Esophagus (tissue), 2 donors: ENCODE measurements around the gene SKIC8. TPM values are rescaled to one million over a fixed set of nuclear protein-coding genes. Genes with fewer than 3 reads are reported as not detected.

ENCODE experiments used
- H3K27ac ChIP-seq, 2 donors: one replicate each; pipeline ENCODE4 v1.5.1; 2013; ENCODE audit warnings: low read depth in 2 of 2, mild to moderate bottlenecking in 2 of 2, inconsistent platforms in 1 of 2, low read length in 1 of 2, moderate library complexity in 1 of 2
- H3K27me3 ChIP-seq, 2 donors: one replicate each; pipeline ENCODE4 v1.6.1; 2013; ENCODE audit warnings: low read length in 2 of 2, control low read depth in 1 of 2, mild to moderate bottlenecking in 1 of 2; ENCODE audit not compliant: insufficient read depth in 2 of 2, control insufficient read depth in 1 of 2
- H3K36me3 ChIP-seq, 2 donors: one replicate each; pipeline ENCODE4 v1.6.1; 2013; ENCODE audit warnings: low read length in 1 of 2; ENCODE audit not compliant: control insufficient read depth in 2 of 2, insufficient read depth in 2 of 2
- H3K4me1 ChIP-seq, 2 donors: one replicate each; pipeline ENCODE4 v1.6.1; 2013; ENCODE audit warnings: low read length in 1 of 2; ENCODE audit not compliant: control insufficient read depth in 2 of 2, insufficient read depth in 2 of 2
- H3K4me3 ChIP-seq, 2 donors: one replicate each; pipeline ENCODE4 v1.5.1; 2013; ENCODE audit warnings: low read length in 2 of 2, mild to moderate bottlenecking in 2 of 2, low read depth in 1 of 2, moderate library complexity in 1 of 2
- H3K9me3 ChIP-seq, 2 donors: one replicate each; pipeline ENCODE4 v1.6.1; 2013; ENCODE audit warnings: mild to moderate bottlenecking in 2 of 2, low read depth in 1 of 2, low read length in 1 of 2, moderate library complexity in 1 of 2; ENCODE audit not compliant: control insufficient read depth in 2 of 2, insufficient read depth in 1 of 2
- WGBS, 2 donors: extraction: QIAGEN DNeasy Blood & Tissue Kit; methylation state at CpG; one replicate each; pipeline ENCODE4 v1.1.7; 2013; 5-methylcytosine and 5-hydroxymethylcytosine counted together
- polyA plus RNA-seq, 2 donors: library from polyadenylated mRNA; stranded (reverse); fragments of 200-250 nt; gene quantifications; one replicate each; pipeline ENCODE4 v1.2.3, GENCODE V29; 2013
- donor health status: healthy with polysubstance abuse.
- donor health status: Bipolar disorder and iron deficiency.

SKIC8 gene
- polyA plus RNA-seq, 2 donors: 29.4 to 53.3 TPM

DNA sequence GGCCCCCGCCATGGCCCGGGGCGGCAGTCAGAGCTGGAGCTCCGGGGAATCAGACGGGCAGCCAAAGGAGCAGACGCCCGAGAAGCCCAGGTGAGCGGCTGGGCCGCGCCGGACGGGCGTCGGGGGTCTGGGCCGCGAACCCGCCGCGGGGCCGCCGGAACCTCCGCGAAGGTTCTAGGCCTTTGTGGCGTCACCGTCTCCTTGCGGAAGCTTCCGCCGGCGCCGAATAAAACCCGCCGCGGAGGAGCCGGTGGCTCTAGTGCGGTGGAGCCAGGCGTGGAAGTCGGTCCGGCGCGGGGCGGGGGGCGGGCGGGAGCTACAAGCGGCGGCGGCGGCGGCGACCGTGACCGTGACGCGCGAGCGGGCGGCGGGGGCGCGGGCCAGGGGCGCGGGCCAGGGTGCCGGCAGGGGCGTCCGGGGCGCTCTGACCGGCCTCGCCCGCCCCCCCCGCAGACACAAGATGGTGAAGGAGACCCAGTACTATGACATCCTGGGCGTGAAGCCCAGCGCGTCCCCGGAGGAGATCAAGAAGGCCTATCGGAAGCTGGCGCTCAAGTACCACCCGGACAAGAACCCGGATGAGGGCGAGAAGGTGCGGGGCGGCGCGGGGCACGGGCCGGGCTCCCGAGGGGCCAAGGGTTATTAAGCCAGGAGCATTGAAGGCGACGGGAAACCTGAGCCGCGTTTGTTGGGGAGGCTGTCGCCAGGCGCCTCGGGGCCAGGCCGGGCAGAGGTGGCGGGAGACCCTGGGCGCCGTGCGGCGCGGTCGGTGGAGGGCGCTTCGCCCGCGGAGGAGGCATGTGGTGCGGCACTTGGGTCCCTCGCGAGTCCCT is 34.9 kb downstream of the SKIC8 start, which contains the start of gene DNAJA4:
Gene DNAJA4 (plus strand): TSS at position 259 of the 833 bp plus-strand sequence. CDS start 202 bp downstream, at position 461.
- peak within 1 kb of the TSS; percentile 67 to 73 for H3K4me3 ChIP-seq
- H3K36me3 ChIP-seq: no peaks in the 10 kb centered on the region
- no peaks in the 10 kb centered on the region for H3K9me3 ChIP-seq
- peaks cover 2 to 14% of the 10 kb centered on the region in 2 donors for H3K4me1 ChIP-seq
- H3K27me3 ChIP-seq: no peaks in the 10 kb centered on the region
- peak within 1 kb of the TSS; percentile 66 to 80 for H3K27ac ChIP-seq
- 3 to 5% methylated on average over 93 to 107 of the region's 107 CpGs for WGBS, 2 donors

DNA sequence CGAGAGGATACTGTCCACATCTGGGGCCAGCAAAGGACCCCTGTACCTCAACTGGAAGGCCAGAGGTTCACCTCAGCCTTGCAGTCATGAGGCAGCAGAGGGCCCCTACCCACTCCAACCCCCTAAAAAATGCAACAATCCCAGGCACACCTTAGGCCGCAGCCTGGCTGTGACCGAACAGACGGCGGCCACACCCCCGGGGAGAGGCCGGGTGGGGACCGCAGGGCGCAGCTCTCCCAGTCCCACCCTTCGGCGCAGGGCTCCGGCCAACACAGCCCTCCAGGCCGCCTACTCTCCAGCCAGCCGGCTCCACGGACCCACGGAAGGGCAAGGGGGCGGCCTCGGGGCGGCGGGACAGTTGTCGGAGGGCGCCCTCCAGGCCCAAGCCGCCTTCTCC is 35.5 kb downstream of the SKIC8 start:
- Histone ChIP-seq H3K36me3 (no peaks in the 10 kb centered on the region), H3K27ac (peak overlapping the region; percentile 66 to 80), H3K9me3 (no peaks in the 10 kb centered on the region), H3K27me3 (no peaks in the 10 kb centered on the region), H3K4me3 (peak overlapping the region; percentile 67 to 73), H3K4me1 (peaks cover 2 to 14% of the 10 kb centered on the region in 2 donors)
- WGBS, 2 donors: 66 to 80% methylated on average over 18 to 23 of the region's 23 CpGs

DNA sequence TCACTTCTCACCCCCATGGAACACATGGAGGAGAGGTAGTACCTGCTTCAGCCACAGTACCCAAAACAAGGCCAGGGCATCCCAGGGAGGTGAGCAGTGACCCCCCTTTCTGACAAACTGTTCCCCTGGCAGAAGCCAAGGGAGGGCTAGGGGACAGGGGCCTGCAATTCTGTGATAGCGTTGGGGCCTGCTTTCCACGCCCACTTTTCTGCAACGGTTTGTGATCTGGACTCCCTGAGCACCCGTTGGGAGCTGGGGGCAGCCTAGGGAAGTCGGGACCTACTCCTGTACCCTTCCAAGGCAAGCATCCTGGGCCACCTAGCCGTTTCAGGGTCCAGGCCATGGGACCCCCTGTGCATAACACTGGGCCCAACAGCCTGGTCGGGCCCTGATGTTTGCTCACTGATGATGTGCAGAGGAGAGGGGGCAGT is 36.0 kb downstream of the SKIC8 start:
- H3K36me3 ChIP-seq: no peaks in the 10 kb centered on the region
- 88 to 94% methylated on average over 7 of the region's 7 CpGs for WGBS, 2 donors
- H3K4me3 ChIP-seq: no peak overlapping the region
- H3K27me3 ChIP-seq: no peaks in the 10 kb centered on the region
- peaks cover 2 to 14% of the 10 kb centered on the region in 2 donors for H3K4me1 ChIP-seq
- no peaks in the 10 kb centered on the region for H3K9me3 ChIP-seq
- H3K27ac ChIP-seq: no peak overlapping the region

DNA sequence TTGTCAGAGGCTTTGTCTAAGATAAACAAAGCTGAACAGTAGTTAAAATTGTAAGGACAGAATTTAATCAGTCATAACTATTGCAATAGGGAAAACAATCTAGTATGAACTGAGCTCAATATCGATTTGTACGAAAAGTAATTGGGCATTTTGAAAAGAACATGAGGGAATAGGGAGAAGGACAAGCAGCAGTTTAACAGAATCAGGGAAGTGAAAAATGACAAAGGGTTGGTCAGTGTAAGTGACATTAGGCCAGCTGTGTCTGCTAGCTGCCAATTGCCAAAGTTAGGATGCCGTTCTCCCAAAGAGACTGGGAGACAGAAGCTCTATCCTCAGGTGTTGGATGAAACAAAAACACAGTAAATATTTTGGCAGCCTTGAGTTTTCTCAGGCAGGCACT is 38.3 kb downstream of the SKIC8 start:
- Histone ChIP-seq H3K27ac (no peak overlapping the region), H3K36me3 (no peaks in the 10 kb centered on the region), H3K4me1 (peaks cover 2 to 10% of the 10 kb centered on the region in 2 donors), H3K9me3 (no peaks in the 10 kb centered on the region), H3K27me3 (no peaks in the 10 kb centered on the region), H3K4me3 (no peak overlapping the region)
- WGBS, 2 donors: 65 to 75% methylated on average over 3 of the region's 3 CpGs

DNA sequence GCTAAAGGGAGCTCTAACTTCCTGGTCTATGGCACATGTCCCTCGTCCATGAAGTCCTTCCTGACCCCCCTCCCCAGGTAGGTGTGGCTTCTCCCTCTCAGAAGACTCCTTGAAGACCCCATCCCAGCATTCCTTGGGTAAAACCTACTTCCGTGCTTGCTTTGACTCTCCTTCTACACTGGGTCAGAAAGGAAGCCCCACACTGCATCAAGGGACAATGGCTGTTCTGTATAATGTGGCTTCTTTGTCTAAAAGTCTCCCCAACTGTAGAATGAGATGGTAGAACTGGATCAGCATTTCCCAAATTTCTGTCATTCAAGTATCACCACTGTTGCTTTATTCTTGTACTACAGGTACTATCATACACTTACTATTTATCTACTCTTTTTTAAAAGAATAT is 38.9 kb downstream of the SKIC8 start:
- no peak overlapping the region for H3K27ac ChIP-seq
- no peaks in the 10 kb centered on the region for H3K27me3 ChIP-seq
- 51 to 65% methylated on average over 2 of the region's 2 CpGs for WGBS, 2 donors
- no peak overlapping the region for H3K4me3 ChIP-seq
- H3K9me3 ChIP-seq: no peaks in the 10 kb centered on the region
- peaks cover 2 to 10% of the 10 kb centered on the region in 2 donors for H3K4me1 ChIP-seq
- no peaks in the 10 kb centered on the region for H3K36me3 ChIP-seq

DNA sequence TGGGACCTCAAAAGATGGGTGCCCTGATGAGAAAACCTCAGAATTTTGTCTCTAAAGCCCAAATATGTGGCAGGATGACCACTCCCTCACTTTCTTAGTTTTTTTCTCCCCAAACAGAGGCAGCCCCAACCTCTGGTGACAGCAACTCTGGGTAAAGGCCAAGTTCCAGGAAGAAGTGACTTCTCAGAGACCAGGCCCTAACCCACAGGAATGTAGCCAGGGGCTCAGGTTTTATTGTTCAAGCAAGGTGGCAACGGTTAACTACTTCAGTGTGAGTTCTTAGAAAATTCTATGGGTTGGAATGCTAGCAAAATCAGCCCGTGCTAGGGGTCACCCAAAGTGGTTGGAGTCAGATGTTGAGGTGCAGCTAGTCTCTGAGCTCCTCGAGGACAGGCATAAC is 40.2 kb downstream of the SKIC8 start:
- H3K36me3 ChIP-seq: no peaks in the 10 kb centered on the region
- H3K4me1 ChIP-seq: peaks cover 2 to 7% of the 10 kb centered on the region in 2 donors
- 80 to 82% methylated on average over 3 of the region's 3 CpGs for WGBS, 2 donors
- no peaks in the 10 kb centered on the region for H3K9me3 ChIP-seq
- H3K27me3 ChIP-seq: no peaks in the 10 kb centered on the region
- H3K27ac ChIP-seq: no peak overlapping the region
- H3K4me3 ChIP-seq: no peak overlapping the region

DNA sequence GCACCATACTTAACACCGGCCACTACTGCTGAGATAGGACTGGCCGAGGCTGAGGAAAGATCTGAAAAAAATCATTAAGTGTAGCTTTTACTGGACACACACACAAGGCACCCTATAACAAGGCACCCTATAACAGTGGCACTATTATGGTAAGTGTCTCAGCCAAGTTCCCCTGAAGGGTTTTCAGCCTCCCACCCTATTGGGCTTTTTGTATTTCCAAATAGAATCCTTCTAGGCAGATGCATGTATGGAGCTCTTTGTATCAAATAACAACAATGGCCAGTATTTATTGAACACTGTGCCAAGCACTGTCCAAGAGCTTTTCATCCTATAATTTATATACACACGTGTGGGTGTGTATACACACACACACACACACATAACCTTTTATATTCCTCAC is 41.7 kb downstream of the SKIC8 start:
- Histone ChIP-seq H3K4me3 (no peak overlapping the region), H3K27me3 (no peaks in the 10 kb centered on the region), H3K36me3 (no peaks in the 10 kb centered on the region), H3K9me3 (no peaks in the 10 kb centered on the region), H3K4me1 (no peaks in the 10 kb centered on the region), H3K27ac (no peak overlapping the region)
- WGBS, 2 donors: 77 to 95% methylated on average over 3 of the region's 3 CpGs

DNA sequence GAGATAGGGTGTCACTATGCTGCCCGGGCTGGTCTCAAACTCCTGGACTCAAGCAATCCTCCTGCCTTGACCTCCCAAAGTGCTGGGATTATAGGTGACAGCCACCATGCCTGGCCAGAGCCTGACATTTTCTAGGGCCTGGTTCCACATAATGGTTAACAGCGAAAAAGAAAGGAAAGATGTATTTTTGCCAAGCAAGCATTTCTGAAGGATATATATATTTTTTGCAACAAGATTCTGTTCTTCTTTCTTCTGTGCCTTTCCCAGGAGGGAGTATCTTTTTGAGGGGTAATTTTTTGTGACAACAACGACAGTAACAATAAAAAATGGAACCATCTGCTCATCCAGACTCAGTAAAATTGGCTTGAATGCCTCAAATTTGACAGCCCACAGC is 43.4 kb downstream of the SKIC8 start:
- 90 to 93% methylated on average over 3 of the region's 3 CpGs for WGBS, 2 donors

DNA sequence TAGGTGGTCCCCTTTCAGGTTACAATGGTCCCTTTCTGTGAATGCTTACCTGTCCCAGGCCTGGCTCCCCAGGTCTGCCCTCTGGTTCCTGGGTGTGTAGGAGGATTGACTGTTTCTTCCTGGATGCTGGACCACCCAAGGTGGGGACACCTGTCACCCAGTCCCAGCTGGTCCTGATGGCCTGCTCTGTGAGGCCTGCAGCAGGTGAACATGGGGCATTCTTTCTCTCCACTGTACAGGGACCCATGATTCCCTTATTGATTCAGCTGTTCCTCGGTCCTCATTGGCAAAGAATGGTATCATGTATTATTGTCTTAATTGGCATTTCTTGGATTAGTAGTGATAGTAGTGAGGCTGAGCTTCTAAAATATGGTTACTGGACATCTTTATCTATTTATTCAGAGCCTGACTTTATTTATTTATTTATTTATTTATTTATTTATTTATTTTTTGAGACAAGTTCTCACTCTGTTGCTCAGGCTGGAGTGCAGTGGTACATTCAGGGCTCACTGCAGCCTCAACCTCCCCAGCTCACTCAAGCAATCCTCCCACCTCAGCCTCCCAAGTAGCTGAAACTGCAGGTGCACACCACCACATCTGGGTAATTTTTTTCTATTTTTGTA is 43.9 kb downstream of the SKIC8 start:
- Histone ChIP-seq H3K36me3 (no peaks in the 10 kb centered on the region), H3K4me3 (no peak overlapping the region), H3K9me3 (no peaks in the 10 kb centered on the region), H3K27ac (no peak overlapping the region), H3K4me1 (no peaks in the 10 kb centered on the region), H3K27me3 (no peaks in the 10 kb centered on the region)
- 86 to 94% methylated on average over 1 of the region's 1 CpG for WGBS, 2 donors

More for the DNA sequence above, 43.4 kb downstream of the SKIC8 start:
- Histone ChIP-seq H3K9me3 (no peaks in the 10 kb centered on the region), H3K36me3 (no peaks in the 10 kb centered on the region), H3K4me3 (no peak overlapping the region), H3K27me3 (no peaks in the 10 kb centered on the region), H3K4me1 (no peaks in the 10 kb centered on the region), H3K27ac (no peak overlapping the region)
